HFF-Myc (cell line): ENCODE data around the gene MRPL58.

Experiments
- DNase-seq: peaks from one replicate; pipeline ENCODE4 v3.0.0-alpha.2; 2011; ENCODE audit warnings: low read depth; ENCODE audit errors: extremely low read depth
- H3K4me3 ChIP-seq: replicated peaks from 2 replicates; pipeline ENCODE4 v1.5.1; 2011; ENCODE audit warnings: low read depth, mild to moderate bottlenecking, control low read depth, low read length
- TF ChIP-seq, protein P1 (sequence below): IDR thresholded peaks from 2 replicates; pipeline ENCODE4 v1.5.1; 2012; ENCODE audit warnings: mild to moderate bottlenecking, low read depth, low read length, control low read depth; ENCODE audit errors: missing control alignments

MRPL58 gene

GRCh38 chr17:74987909-74988711 is 24.4 kb upstream of the MRPL58 start:
- H3K4me3 ChIP-seq: peak overlapping the region; percentile 59
- TF ChIP-seq, protein P1, sequence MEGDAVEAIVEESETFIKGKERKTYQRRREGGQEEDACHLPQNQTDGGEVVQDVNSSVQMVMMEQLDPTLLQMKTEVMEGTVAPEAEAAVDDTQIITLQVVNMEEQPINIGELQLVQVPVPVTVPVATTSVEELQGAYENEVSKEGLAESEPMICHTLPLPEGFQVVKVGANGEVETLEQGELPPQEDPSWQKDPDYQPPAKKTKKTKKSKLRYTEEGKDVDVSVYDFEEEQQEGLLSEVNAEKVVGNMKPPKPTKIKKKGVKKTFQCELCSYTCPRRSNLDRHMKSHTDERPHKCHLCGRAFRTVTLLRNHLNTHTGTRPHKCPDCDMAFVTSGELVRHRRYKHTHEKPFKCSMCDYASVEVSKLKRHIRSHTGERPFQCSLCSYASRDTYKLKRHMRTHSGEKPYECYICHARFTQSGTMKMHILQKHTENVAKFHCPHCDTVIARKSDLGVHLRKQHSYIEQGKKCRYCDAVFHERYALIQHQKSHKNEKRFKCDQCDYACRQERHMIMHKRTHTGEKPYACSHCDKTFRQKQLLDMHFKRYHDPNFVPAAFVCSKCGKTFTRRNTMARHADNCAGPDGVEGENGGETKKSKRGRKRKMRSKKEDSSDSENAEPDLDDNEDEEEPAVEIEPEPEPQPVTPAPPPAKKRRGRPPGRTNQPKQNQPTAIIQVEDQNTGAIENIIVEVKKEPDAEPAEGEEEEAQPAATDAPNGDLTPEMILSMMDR: no peak
- DNase-seq: no peak

DNA sequence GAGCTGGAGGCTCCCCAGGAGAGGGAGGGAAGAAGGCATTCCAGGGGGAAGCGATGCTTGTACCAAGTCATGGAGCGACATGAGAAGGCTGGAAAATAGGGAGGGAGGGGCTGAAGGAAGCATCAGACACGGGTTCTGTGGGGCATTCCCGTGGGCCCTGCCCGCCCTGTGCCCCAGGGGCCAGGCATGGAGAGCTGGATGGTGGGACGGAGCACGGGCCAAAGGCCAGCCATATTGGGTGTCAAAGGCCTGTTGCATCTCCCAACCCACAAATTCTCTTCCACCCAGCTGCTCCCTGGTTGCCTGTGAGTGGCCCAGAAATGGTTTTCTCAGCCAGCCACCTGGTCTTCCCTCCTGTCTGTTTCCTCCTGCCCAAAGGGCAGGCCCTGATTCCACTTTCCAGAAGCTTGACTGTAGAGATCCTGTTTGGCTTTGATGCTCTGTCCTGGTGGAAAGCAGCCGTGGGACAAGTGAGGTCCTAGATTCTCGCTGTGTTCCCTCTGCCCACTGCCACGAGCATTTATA is 21.8 kb upstream of the MRPL58 start:
- TF ChIP-seq, protein P1: no peak
- DNase-seq: no peak
- H3K4me3 ChIP-seq: no peak overlapping the region

DNA sequence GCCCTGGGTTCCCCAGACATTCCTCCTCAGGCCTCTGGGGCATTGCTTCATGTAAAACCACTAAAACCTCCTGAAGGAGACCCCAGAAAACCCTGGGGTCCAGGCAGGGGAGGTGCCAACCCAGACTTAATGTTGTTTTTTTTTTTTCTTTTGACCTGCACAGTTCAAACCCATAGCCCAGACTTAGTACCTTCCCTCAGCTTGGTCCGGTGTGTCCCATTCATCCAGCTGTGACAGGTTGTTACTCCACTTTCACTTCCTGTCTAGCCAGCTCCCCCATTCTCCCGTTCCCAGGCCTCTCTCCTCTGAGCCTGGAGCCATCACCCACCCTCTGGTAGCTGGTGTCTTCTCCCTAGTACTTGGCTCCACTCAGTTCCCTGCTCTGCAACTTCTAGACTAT is 20.2 kb upstream of the MRPL58 start:
- TF ChIP-seq, protein P1: no peak
- no peak overlapping the region for H3K4me3 ChIP-seq
- no peak for DNase-seq

GRCh38 chr17:74994440-74994839 is 18.0 kb upstream of the MRPL58 start:
- TF ChIP-seq, protein P1: no peak
- no peak overlapping the region for H3K4me3 ChIP-seq
- DNase-seq: no peak

GRCh38 chr17:74995847-74996246 is 16.6 kb upstream of the MRPL58 start:
- TF ChIP-seq, protein P1: no peak
- DNase-seq: no peak
- H3K4me3 ChIP-seq: no peak overlapping the region

DNA sequence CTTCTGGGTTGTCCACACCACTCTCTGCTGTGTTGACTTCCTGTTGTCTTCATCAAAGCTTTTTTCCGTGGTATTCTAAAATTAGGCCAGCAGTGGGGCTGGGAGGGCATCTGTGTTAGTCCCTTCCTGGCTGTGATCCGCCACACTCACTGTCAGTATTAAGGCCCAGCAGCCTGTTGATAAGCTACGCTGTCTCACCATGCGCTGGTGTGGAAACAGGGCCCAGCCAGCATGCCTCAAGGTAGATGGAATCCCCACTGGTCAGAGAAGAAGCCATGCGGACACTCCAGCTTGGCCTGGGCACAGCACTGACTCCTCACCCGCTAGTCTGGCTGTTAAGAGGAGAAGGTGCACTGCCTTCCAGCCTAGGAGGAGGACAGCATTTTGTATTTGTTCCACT is 13.7 kb upstream of the MRPL58 start:
- DNase-seq: no peak
- TF ChIP-seq, protein P1: no peak

DNA sequence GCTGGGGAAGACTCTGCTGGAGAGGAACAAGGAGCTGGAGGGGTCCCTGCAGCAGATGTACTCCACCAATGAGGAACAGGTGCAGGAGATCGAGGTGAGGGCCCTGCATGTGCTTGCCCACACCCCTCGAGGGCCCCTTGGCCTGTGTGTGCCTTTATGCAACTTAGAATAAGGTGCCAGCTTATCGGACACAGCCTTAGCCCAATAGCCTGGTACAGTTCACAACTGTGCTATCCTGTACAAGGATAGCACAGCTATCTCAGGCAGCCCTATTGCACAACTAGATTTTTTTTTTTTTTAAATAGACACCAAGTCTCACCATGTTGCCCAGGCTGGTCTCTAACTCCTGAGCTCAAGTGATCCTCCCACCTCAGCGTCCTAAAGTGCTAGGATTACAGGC is 12.9 kb upstream of the MRPL58 start:
- no peak for DNase-seq
- TF ChIP-seq, protein P1: no peak

More for the DNA sequence above, 13.7 kb upstream of the MRPL58 start:
- H3K4me3 ChIP-seq: no peak overlapping the region

More for the DNA sequence above, 12.9 kb upstream of the MRPL58 start:
- no peak overlapping the region for H3K4me3 ChIP-seq
